Ovary (tissue), 9 donors: ENCODE data around the gene FATE1. TPM values are rescaled to one million over a fixed set of nuclear protein-coding genes. Genes with fewer than 3 reads are reported as not detected.

Experiments
- DNase-seq, 5 donors: peaks; one replicate each; pipeline ENCODE4 v3.0.0-alpha.2; 2019 to 2020
- H3K27ac ChIP-seq, 2 donors: fragments of 200-600 bp; one replicate each; pipeline versions ENCODE4 v1.5.1 to v1.8.0; 2019 to 2022
- H3K27me3 ChIP-seq: fragments of 200-600 bp; one replicate; pipeline ENCODE4 v1.8.0; 2022
- H3K36me3 ChIP-seq: fragments of 200-600 bp; sonication (generic); one replicate; pipeline ENCODE4 v1.5.1; 2019
- H3K4me1 ChIP-seq: one replicate; pipeline ENCODE4 v1.8.1; 2013; ENCODE audit warnings: mild to moderate bottlenecking, moderate library complexity; ENCODE audit not compliant: insufficient read depth
- H3K4me3 ChIP-seq: fragments of 200-600 bp; sonication (generic); one replicate; pipeline ENCODE4 v1.5.1; 2017
- H3K9me3 ChIP-seq, 2 donors: fragments of 200-600 bp in 1 of 2; sonication (generic) in 1 of 2; one replicate each; pipeline versions ENCODE4 v1.5.1 to v1.8.1; 2013 to 2019; ENCODE audit warnings: mild to moderate bottlenecking in 1 of 2, moderate library complexity in 1 of 2
- CTCF ChIP-seq, 3 donors: fragments of 450-650 bp in 2 of 3; fragments of 200-600 bp in 1 of 3; IDR thresholded peaks; one replicate each; pipeline versions ENCODE4 v1.5.1 to v1.8.0; 2016 to 2022; ENCODE audit warnings: antibody characterized with exemption in 3 of 3, mild to moderate bottlenecking in 1 of 3
- EP300 ChIP-seq: sonication (generic); formaldehyde crosslinking; IDR thresholded peaks from one replicate; pipeline ENCODE4 v1.6.1; 2017; ENCODE audit warnings: antibody characterized with exemption
- POLR2A ChIP-seq: fragments of 450-650 bp; IDR thresholded peaks from one replicate; pipeline ENCODE4 v1.6.1; 2017; ENCODE audit warnings: antibody characterized with exemption, mild to moderate bottlenecking, moderate library complexity
- WGBS, 3 donors: extraction: QIAGEN DNeasy Blood & Tissue Kit in 1 of 3; methylation state at CpG; one replicate each; pipeline versions ENCODE4 v1.1.5 to v1.1.7; 2013 to 2017; 5-methylcytosine and 5-hydroxymethylcytosine counted together
- intact Hi-C, 4 donors: fragments of 100-400 bp; cut with DNase I; formaldehyde crosslinking; loops; one replicate each; pipeline versions ENCODE4 v1.11.0 to v1.15.1; 2022 to 2023
- polyA plus RNA-seq, 2 donors: library from polyadenylated mRNA; stranded (reverse); fragments of 200-250 nt in 1 of 2; fragments of 350-450 nt in 1 of 2; fragmentation: Illumina TruSeq in 1 of 2; extraction: RNeasy Lipid Tissue Mini Kit (QIAGEN cat#74804) in 1 of 2; gene quantifications; one replicate each; pipeline ENCODE4 v1.2.3, GENCODE V29; 2013 to 2014
- total RNA-seq, 7 donors: library from RNA; depleted of rRNA in 2 of 7; stranded (reverse); fragments of >200 nt in 2 of 7; fragmentation: NEBNext Ultra II Directional in 3 of 7; extraction: Animal tissue kit (Norgen Biotek cat#: 25700) in 3 of 7; gene quantifications; one replicate each; pipeline versions ENCODE4 v1.1.0 to v1.2.4, GENCODE V29; 2016 to 2023
- donor health status: DM: no; HTN: no; CAD: no; lungs with moderate emphysema.
- donor health status: DM: no; HTN: no; CAD: no.
- donor health status: Bipolar disorder and iron deficiency.
- donor health status: DM: yes; HTN: yes; CAD: no.
- donor health status: DM: no; HTN: no; CAD: no.
- donor health status: DM: yes; HTN: yes; CAD: no.

The FATE1 gene
- total and polyA plus RNA-seq, 9 donors: 1.4 TPM; not detected in 8

GRCh38 chrX:151762802-151763201, 47.0 kb downstream of the FATE1 start:
- no peak for DNase-seq
- no peak overlapping the region for H3K4me3 ChIP-seq
- H3K4me1 ChIP-seq: no peaks in the 10 kb centered on the region
- H3K27me3 ChIP-seq: no peaks in the 10 kb centered on the region
- intact Hi-C loops: no loop called here
- TF ChIP-seq CTCF (IDR thresholded peaks at IDR 0.05): no peak
- TF ChIP-seq EP300: no peak
- no peak for TF ChIP-seq POLR2A
- 25 to 38% (median 33%) methylated on average over 2 of the region's 2 CpGs for WGBS, 3 donors
- H3K36me3 ChIP-seq: no peaks in the 10 kb centered on the region
- H3K27ac ChIP-seq: no peak overlapping the region
- no peaks in the 10 kb centered on the region for H3K9me3 ChIP-seq

GRCh38 chrX:151763711-151764110, 47.9 kb downstream of the FATE1 start:
- 73 to 89% (median 77%) methylated on average over 8 of the region's 8 CpGs for WGBS, 3 donors
- no peaks in the 10 kb centered on the region for H3K27me3 ChIP-seq
- TF ChIP-seq POLR2A (no peak), CTCF (IDR thresholded peaks at IDR 0.05) (no peak), EP300 (no peak)

GRCh38 chrX:151765026-151765425, 49.2 kb downstream of the FATE1 start:
- 65 to 77% (median 69%) methylated on average over 2 of the region's 2 CpGs for WGBS, 3 donors
- Histone ChIP-seq H3K27ac (no peak overlapping the region), H3K36me3 (no peaks in the 10 kb centered on the region), H3K27me3 (no peaks in the 10 kb centered on the region), H3K9me3 (no peaks in the 10 kb centered on the region), H3K4me1 (no peaks in the 10 kb centered on the region), H3K4me3 (no peak overlapping the region)
- TF ChIP-seq CTCF (IDR thresholded peaks at IDR 0.05) (no peak), EP300 (no peak), POLR2A (no peak)
- no peak for DNase-seq
- intact Hi-C loops: no loop called here

More at GRCh38 chrX:151763711-151764110, 47.9 kb downstream of the FATE1 start:
- Histone ChIP-seq H3K36me3 (no peaks in the 10 kb centered on the region), H3K27ac (no peak overlapping the region), H3K4me3 (no peak overlapping the region), H3K9me3 (no peaks in the 10 kb centered on the region), H3K4me1 (no peaks in the 10 kb centered on the region)
- intact Hi-C loops: no loop called here
- no peak for DNase-seq

GRCh38 chrX:151771726-151772125, 55.9 kb downstream of the FATE1 start:
- no peak for DNase-seq
- no peak for TF ChIP-seq CTCF (IDR thresholded peaks at IDR 0.05)
- no peak for TF ChIP-seq EP300
- TF ChIP-seq POLR2A: no peak
- Histone ChIP-seq H3K9me3 (no peaks in the 10 kb centered on the region), H3K27me3 (no peaks in the 10 kb centered on the region), H3K27ac (no peak overlapping the region), H3K4me1 (no peaks in the 10 kb centered on the region), H3K4me3 (no peak overlapping the region), H3K36me3 (no peaks in the 10 kb centered on the region)
- WGBS, 3 donors: 83 to 91% (median 90%) methylated on average over 3 of the region's 3 CpGs
- intact Hi-C loops: no loop called here

Other genes with a start within 250 kb of the FATE1 start
- not detected for gene PASD1, start 152.4 kb upstream of the FATE1 start, total RNA-seq
- gene PASD1, start 152.4 kb upstream of the FATE1 start, polyA plus RNA-seq: under 1 TPM in 1 of 2 donors, not detected in 1; 0.02 TPM
- 1 to 10 TPM in 6 of 7 donors, under 1 TPM in 1; 0.84 to 9.2 (median 2.7) TPM for gene PRRG3, start 20.6 kb upstream of the FATE1 start, total RNA-seq
- 1 to 10 TPM in 1 of 2 donors, under 1 TPM in 1; 0.34 to 3.6 TPM for gene PRRG3, start 20.6 kb upstream of the FATE1 start, polyA plus RNA-seq
- not detected for gene CNGA2, start 18.7 kb downstream of the FATE1 start, total RNA-seq
- gene CNGA2, start 18.7 kb downstream of the FATE1 start, polyA plus RNA-seq: not detected
- gene MAGEA4, start 196.9 kb downstream of the FATE1 start, total RNA-seq: not detected
- gene MAGEA4, start 196.9 kb downstream of the FATE1 start, polyA plus RNA-seq: not detected